ENCODE measurements around the gene S100PBP. TPM values are rescaled to one million over a fixed set of nuclear protein-coding genes. Genes with fewer than 3 reads are reported as not detected.

S100PBP gene
- total RNA-seq, 1 donor from 2014 or later, result 66.1 TPM

GRCh38 chr1:32883338-32884031 lies 66.0 kb downstream of the S100PBP start:
- H3K27ac Mint-ChIP-seq, result no peak overlapping the region
- no peaks in the 10 kb centered on the region for H3K36me3 Mint-ChIP-seq (ENCODE audit: insufficient read depth)
- no peaks in the 10 kb centered on the region for H3K9me3 Mint-ChIP-seq (ENCODE audit: low read depth)
- H3K27me3 Mint-ChIP-seq, result peaks cover 51% of the 10 kb centered on the region
- no peaks in the 10 kb centered on the region for H3K4me1 Mint-ChIP-seq (ENCODE audit: low read depth)
- TF ChIP-seq CTCF (IDR thresholded peaks at IDR 0.05; ENCODE audit: unreplicated experiment), result no peak
- H3K4me3 Mint-ChIP-seq (ENCODE audit: low read depth), result no peak overlapping the region
- DNase-seq (ENCODE audit: low spot score, unreplicated experiment), result no peak

- Mint-ChIP-seq H3K4me1 (ENCODE audit: low read depth) (no peaks in the 10 kb centered on the region), H3K36me3 (ENCODE audit: insufficient read depth) (no peaks in the 10 kb centered on the region), H3K27me3 (peaks cover 56% of the 10 kb centered on the region), H3K4me3 (ENCODE audit: low read depth) (no peak overlapping the region), H3K9me3 (ENCODE audit: low read depth) (no peaks in the 10 kb centered on the region), H3K27ac (no peak overlapping the region)
- no peak for TF ChIP-seq CTCF (IDR thresholded peaks at IDR 0.05; ENCODE audit: unreplicated experiment)
- no peak for DNase-seq (ENCODE audit: low spot score, unreplicated experiment)
Measured at GRCh38 chr1:32884032-32884372, 66.5 kb downstream of the S100PBP start.

GRCh38 chr1:32884726-32885125 lies 67.3 kb downstream of the S100PBP start:
- Mint-ChIP-seq H3K27me3 (peaks cover 64% of the 10 kb centered on the region), H3K27ac (no peak overlapping the region), H3K4me3 (ENCODE audit: low read depth) (no peak overlapping the region), H3K9me3 (ENCODE audit: low read depth) (no peaks in the 10 kb centered on the region), H3K36me3 (ENCODE audit: insufficient read depth) (no peaks in the 10 kb centered on the region), H3K4me1 (ENCODE audit: low read depth) (no peaks in the 10 kb centered on the region)
- no peak for DNase-seq (ENCODE audit: low spot score, unreplicated experiment)
- TF ChIP-seq CTCF (IDR thresholded peaks at IDR 0.05; ENCODE audit: unreplicated experiment), result no peak

GRCh38 chr1:32885676-32886003 lies 68.2 kb downstream of the S100PBP start:
- no peaks in the 10 kb centered on the region for H3K4me1 Mint-ChIP-seq (ENCODE audit: low read depth)
- peaks cover 71% of the 10 kb centered on the region for H3K27me3 Mint-ChIP-seq
- TF ChIP-seq CTCF (IDR thresholded peaks at IDR 0.05; ENCODE audit: unreplicated experiment), result no peak
- H3K4me3 Mint-ChIP-seq (ENCODE audit: low read depth), result peak overlapping the region; percentile 53
- H3K36me3 Mint-ChIP-seq (ENCODE audit: insufficient read depth), result no peaks in the 10 kb centered on the region
- peak overlapping the region; percentile 9 for H3K27ac Mint-ChIP-seq
- H3K9me3 Mint-ChIP-seq (ENCODE audit: low read depth), result no peaks in the 10 kb centered on the region
- no peak for DNase-seq (ENCODE audit: low spot score, unreplicated experiment)

GRCh38 chr1:32886004-32886827 lies 68.8 kb downstream of the S100PBP start, which contains the start of gene HPCA:
HPCA (plus strand) TSS chr1:32886491; CDS start chr1:32888899, 2,408 bp downstream.
- DNase-seq (ENCODE audit: low spot score, unreplicated experiment), result peak; percentile 84
- H3K9me3 Mint-ChIP-seq (ENCODE audit: low read depth), result no peaks in the 10 kb centered on the region
- TF ChIP-seq CTCF (IDR thresholded peaks at IDR 0.05; ENCODE audit: unreplicated experiment), result peak; percentile 78
- H3K4me1 Mint-ChIP-seq (ENCODE audit: low read depth), result no peaks in the 10 kb centered on the region
- H3K4me3 Mint-ChIP-seq (ENCODE audit: low read depth), result peak within 1 kb of the TSS; percentile 53
- H3K27me3 Mint-ChIP-seq, result peaks cover 72% of the 10 kb centered on the region
- H3K27ac Mint-ChIP-seq, result peak within 1 kb of the TSS; percentile 9
- H3K36me3 Mint-ChIP-seq (ENCODE audit: insufficient read depth), result no peaks in the 10 kb centered on the region
